ENCODE measurements around the gene NID2. TPM values are rescaled to one million over a fixed set of nuclear protein-coding genes. Genes with fewer than 3 reads are reported as not detected.

Gene NID2
- polyA plus RNA-seq, 4 donors: 103 to 133 (median 112) TPM

GRCh38 chr14:52029881-52030280 lies 39.0 kb downstream of the NID2 start:
- DNase-seq (ENCODE audit: low read depth in 4 of 4, low spot score in 3 of 4): no peak

GRCh38 chr14:52026901-52027300 lies 42.0 kb downstream of the NID2 start:
- no peak for DNase-seq (ENCODE audit: low read depth in 4 of 4, low spot score in 3 of 4)

DNA sequence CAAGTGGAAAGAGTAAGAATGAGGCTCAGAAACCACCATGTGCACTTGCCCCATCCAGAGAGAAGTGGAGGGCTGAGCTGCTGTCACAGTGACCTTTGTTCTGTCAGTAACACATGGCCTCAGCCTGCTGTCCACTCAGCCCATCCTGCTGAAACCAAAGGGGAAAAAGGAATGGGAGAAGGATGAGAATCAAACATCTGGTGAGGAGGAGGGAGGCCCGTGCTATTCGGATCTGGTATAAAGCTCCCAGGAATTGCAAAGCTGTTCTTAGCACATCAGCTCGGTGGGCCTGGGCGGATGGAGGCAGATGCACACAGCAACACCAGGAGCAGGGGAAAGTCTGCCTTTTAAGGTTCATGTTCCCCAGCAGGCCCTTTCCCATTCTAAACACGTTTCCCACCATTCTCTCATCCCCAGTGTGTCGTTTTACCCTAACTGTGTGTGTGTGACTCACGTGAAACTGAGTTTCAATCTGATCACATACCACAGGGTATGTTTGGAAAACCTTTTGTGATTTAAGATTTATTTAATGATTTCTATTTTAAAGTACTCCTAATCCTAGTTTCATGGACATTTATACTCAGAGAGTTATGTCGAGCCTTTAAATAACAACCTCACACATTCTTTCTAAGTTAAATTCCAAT lies 42.7 kb downstream of the NID2 start:
- DNase-seq (ENCODE audit: low read depth in 4 of 4, low spot score in 3 of 4): no peak

DNA sequence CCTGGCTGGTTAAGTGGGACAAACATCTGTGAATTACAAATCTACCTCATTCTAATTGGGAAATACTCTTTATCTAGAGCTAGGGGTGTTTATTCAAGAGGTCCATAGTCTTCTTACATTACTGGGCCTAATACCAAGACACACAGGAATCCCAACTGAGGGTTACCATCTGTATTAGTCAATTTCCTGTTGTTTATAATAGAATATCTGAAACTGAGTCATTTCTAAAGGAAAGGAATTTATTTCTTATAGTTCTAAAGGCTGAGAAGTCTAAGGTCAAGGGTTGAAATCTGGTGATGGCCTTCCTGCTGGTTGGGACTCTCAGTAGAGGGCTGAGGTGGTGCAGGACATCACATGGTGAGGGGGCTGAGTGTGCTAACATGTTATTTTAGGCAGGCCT lies 43.5 kb downstream of the NID2 start:
- no peak for DNase-seq (ENCODE audit: low read depth in 4 of 4, low spot score in 3 of 4)

DNA sequence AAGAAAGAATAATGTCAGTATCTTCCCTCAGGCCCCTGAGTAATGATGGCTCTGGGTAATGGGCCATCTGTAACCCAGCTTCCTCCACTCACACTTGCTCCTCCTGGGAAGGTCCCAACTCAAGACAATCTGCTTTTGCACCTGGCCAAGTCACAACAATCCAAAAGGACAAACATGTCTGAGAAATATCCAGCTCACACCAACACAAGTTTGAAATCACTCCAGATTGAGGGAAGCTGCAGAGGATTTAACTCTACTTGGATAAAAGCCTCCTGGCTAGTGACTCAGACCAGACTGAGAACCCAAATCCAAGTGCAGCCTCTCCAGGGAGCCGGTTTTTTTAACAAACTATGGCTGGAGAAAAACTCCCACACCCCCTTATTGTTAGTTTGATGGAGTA lies 45.3 kb downstream of the NID2 start:
- DNase-seq (ENCODE audit: low read depth in 4 of 4, low spot score in 3 of 4): no peak

- no peak for DNase-seq (ENCODE audit: low read depth in 4 of 4, low spot score in 3 of 4)
Observed at GRCh38 chr14:52021957-52022600, 46.8 kb downstream of the NID2 start.

- DNase-seq (ENCODE audit: low read depth in 4 of 4, low spot score in 3 of 4): no peak
Observed at GRCh38 chr14:52020866-52021717, 47.8 kb downstream of the NID2 start.

DNA sequence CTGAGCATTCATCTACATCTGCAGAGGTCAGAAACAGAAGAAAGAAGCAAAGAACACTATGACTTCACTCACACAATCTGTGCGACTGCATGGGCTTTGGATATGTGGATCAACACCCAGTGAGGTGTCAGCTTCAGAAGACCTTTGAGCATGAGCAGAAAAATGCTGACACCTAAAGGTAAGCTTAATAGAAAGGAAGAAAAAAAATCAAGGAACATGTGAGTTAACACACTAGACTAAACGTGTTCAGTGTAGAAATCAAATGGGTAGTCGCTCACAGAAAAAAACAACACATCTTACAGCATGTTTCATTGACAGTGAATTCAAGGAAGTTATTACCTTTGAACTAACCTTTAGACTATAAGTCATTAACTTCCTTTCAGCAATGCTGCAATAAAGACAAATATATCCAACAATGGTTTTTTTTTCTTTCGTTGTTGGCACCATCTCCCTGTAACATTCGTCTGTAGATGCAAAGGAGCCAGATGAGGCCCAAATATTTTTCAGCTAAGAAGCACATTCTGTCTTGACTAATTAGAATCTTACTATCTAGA lies 48.6 kb downstream of the NID2 start:
- no peak for DNase-seq (ENCODE audit: low read depth in 4 of 4, low spot score in 3 of 4)

- no peak for DNase-seq (ENCODE audit: low read depth in 4 of 4, low spot score in 3 of 4)
Observed at GRCh38 chr14:52018970-52019369, 49.9 kb downstream of the NID2 start.

DNA sequence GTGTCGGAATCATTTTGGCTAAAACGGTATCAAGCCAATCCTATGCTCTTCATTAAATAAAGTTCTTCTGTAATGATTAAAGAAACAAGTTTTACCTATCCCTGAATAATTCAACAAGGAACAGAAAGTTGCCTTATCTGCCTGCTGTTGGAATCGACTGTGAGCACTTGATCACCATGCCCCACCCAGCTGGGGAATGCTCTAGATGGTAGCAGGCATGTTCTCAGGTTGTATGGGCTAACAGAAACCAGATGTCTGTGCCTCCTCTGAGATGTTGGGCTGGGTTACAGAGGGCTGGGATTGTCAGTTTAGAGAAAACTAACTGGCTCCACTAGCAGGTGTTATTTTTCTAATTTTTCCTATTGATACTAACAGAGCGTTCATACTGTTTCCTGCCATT lies 50.6 kb downstream of the NID2 start:
- DNase-seq (ENCODE audit: low read depth in 4 of 4, low spot score in 3 of 4): no peak

DNA sequence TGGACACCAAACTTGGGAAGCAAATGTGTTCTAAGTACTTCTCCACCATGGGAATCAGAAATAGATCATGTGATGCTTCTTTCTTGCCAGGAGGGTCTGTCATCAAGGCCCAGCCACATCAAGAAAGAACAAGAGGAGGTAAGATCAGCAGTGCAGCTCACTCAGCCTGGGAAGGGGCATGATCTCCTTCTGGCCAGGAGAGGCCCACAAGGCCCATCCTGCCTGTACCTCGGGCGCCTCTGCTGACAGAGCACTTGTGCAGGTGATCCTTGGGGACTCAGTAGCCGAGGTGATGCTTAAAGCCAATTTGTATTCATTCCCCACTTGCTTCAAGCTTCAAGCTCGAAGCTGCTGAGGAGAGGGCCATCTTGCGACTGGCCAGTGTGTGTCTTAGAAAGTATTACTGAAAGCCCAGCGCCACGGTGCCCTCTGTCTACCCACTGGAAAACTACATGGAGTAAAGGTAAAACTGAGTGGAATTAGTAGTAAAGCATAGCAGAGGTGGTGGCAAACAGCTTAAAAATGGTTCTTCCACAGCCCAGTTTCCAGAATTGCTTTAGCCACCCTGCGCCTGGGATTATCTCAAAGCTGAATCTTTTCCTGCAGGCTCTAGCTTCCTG lies 53.3 kb downstream of the NID2 start:
- DNase-seq (ENCODE audit: low read depth in 4 of 4, low spot score in 3 of 4): no peak

- no peak for DNase-seq (ENCODE audit: low read depth in 4 of 4, low spot score in 3 of 4)
Observed at GRCh38 chr14:52014601-52015267, 54.1 kb downstream of the NID2 start.

- DNase-seq (ENCODE audit: low read depth in 4 of 4, low spot score in 3 of 4): no peak
Observed at GRCh38 chr14:52013984-52014600, 54.8 kb downstream of the NID2 start.

GRCh38 chr14:52012635-52013034 lies 56.2 kb downstream of the NID2 start:
- DNase-seq (ENCODE audit: low read depth in 4 of 4, low spot score in 3 of 4): no peak

- no peak for DNase-seq (ENCODE audit: low read depth in 4 of 4, low spot score in 3 of 4)
Observed at GRCh38 chr14:52011523-52011922, 57.3 kb downstream of the NID2 start.

DNA sequence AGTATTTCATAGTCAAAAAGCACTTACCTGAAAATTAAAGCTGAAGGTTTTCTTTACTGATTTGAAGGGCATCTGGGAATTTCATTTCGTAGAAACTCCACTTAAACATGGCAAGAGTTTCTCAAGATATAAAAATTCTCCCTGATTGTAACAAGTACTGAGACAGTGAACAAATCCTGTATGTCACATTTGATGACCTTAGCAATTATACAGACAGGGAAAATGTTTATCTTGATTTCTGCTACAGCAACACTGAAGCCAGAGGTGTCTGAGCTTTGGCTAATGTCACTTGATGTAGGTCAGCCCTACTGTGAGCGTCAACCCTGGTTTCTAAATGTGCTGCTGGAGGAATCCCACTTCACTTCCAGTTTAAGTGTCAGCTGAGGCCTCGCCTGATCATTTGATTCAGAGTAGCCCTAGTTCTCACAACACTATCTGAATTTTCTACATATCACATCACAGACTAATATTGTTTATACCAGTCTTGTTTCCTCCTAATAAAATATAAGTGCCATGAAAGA lies 58.6 kb downstream of the NID2 start:
- DNase-seq (ENCODE audit: low read depth in 4 of 4, low spot score in 3 of 4): no peak

GRCh38 chr14:52008136-52008535 lies 60.7 kb downstream of the NID2 start:
- no peak for DNase-seq (ENCODE audit: low read depth in 4 of 4, low spot score in 3 of 4)

DNA sequence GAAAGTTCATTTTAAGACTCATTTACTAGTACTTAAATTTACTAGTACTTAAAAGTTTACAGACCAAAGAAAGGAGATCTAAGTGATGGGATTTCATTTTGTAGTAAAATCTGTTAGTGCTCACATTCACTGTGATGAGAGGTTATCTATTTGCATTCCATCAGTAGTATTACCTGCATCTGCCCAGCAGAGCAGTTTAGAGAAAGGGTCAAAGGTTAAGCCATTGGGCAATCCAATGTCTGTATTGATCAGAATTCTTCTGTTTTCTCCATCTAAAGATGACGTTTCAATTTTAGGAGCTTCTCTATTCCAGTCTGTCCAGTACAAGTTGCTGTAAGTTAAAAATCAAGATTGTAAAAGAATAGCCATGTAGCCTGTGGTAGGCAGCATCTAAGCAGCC lies 61.2 kb downstream of the NID2 start:
- DNase-seq (ENCODE audit: low read depth in 4 of 4, low spot score in 3 of 4): no peak

- DNase-seq (ENCODE audit: low read depth in 4 of 4, low spot score in 3 of 4): no peak
Observed at GRCh38 chr14:52007211-52007610, 61.6 kb downstream of the NID2 start.

GRCh38 chr14:52006361-52006760 lies 62.5 kb downstream of the NID2 start:
- DNase-seq (ENCODE audit: low read depth in 4 of 4, low spot score in 3 of 4): no peak
